Measurements from ENCODE around the gene STXBP3. TPM values are rescaled to one million over a fixed set of nuclear protein-coding genes. Genes with fewer than 3 reads are reported as not detected.

The STXBP3 gene
- total and polyA plus RNA-seq, 9 of the 15 experiments (the other 6 are each of a cell fraction or from before 2014, with no cell fraction given): 32.5 to 52.5 (median 39.2) TPM

DNA sequence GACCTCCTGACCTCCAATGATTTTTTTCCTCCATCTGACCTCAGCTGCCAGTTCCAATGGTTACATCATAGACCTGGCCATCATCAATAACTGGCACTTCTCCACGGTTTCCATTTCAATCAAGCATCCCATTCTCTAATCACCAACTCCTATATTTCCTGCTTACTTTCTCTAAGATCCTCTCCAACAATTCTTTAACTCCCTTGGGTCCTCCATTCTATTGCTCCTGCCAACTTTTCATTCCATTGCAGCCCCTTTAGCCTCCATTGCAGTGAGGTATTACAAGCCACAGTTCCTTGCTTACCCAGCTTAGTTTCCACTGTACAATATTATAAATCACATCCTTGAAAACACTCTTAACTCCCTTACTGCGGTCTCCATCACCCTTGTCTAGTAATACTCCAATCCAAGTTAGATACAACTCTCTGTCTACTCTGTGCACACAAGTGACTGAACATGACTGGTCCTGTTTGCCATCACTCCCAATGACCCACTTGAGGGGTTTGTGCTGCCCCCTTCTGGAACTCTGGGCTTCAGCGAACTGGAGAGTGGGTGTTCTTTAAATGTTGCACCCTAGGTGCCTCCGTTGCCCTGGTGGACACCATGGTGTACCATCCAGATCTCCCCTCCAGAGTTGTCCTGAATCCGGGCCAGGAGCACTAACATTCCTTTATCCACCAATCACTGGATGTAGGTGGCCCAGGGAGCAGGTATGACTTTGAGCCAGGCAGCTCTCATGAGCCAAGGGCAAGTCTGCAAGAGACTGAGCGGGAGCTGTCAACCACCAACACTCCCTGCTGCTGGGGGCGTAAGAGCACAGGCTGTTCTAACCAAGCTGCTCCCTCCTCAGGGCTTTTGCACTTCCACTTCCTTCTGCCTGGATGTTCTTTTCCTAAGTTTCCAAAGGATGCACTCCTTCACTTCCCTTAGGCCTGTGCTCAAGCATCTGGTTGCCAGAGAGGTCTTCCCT, 37.5 kb upstream of the STXBP3 start (continued):
- TF ChIP-seq, protein P1, sequence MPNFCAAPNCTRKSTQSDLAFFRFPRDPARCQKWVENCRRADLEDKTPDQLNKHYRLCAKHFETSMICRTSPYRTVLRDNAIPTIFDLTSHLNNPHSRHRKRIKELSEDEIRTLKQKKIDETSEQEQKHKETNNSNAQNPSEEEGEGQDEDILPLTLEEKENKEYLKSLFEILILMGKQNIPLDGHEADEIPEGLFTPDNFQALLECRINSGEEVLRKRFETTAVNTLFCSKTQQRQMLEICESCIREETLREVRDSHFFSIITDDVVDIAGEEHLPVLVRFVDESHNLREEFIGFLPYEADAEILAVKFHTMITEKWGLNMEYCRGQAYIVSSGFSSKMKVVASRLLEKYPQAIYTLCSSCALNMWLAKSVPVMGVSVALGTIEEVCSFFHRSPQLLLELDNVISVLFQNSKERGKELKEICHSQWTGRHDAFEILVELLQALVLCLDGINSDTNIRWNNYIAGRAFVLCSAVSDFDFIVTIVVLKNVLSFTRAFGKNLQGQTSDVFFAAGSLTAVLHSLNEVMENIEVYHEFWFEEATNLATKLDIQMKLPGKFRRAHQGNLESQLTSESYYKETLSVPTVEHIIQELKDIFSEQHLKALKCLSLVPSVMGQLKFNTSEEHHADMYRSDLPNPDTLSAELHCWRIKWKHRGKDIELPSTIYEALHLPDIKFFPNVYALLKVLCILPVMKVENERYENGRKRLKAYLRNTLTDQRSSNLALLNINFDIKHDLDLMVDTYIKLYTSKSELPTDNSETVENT (CRISPR knock-in tag; IDR thresholded peaks at IDR 0.05): no peak
- TF ChIP-seq NR1H2 (CRISPR knock-in tag; IDR thresholded peaks at IDR 0.05) (no peak), RBM25 (IDR thresholded peaks at IDR 0.05; ENCODE audit: low read depth, low read length, severe bottlenecking) (no peak), CC2D1A (IDR thresholded peaks at IDR 0.05) (0 out of 2 replicates have a peak, but pooled peaks have one; percentile 21), BRD9 (IDR thresholded peaks at IDR 0.05; ENCODE audit: low read depth, partially characterized antibody) (no peak), RAD21 (CRISPR knock-in tag; conservative IDR thresholded peaks at IDR 0.05 in 1 of 2, IDR thresholded peaks at IDR 0.05 in 1 of 2) (peak; percentile 50 to 80), RCOR1 (IDR thresholded peaks at IDR 0.05; ENCODE audit: borderline replicate concordance in 1 of 2, low read depth in 2 of 2, low read length in 2 of 2) (peak in 1 of 2 experiments; percentile 51; a peak in 1 of 4 replicates), HDAC8 (tag; IDR thresholded peaks at IDR 0.05) (no peak), POLR3A (IDR thresholded peaks at IDR 0.05; ENCODE audit: borderline replicate concordance, extremely low read depth, insufficient read depth, insufficient read length) (no peak), CBX3 (IDR thresholded peaks at IDR 0.05; ENCODE audit: borderline replicate concordance in 1 of 2, low read length in 2 of 2) (peak in 1 of 2 experiments; percentile 42; a peak in 1 of 3 replicates), RFX5 (IDR thresholded peaks at IDR 0.05; ENCODE audit: low read depth, low read length) (no peak), EGR1 (conservative IDR thresholded peaks at IDR 0.05) (0 out of 2 replicates have a peak, but pooled peaks have one; percentile 13), CHD2 (IDR thresholded peaks at IDR 0.05; ENCODE audit: low read depth, low read length) (no peak)
- TF ChIP-seq, protein P2, sequence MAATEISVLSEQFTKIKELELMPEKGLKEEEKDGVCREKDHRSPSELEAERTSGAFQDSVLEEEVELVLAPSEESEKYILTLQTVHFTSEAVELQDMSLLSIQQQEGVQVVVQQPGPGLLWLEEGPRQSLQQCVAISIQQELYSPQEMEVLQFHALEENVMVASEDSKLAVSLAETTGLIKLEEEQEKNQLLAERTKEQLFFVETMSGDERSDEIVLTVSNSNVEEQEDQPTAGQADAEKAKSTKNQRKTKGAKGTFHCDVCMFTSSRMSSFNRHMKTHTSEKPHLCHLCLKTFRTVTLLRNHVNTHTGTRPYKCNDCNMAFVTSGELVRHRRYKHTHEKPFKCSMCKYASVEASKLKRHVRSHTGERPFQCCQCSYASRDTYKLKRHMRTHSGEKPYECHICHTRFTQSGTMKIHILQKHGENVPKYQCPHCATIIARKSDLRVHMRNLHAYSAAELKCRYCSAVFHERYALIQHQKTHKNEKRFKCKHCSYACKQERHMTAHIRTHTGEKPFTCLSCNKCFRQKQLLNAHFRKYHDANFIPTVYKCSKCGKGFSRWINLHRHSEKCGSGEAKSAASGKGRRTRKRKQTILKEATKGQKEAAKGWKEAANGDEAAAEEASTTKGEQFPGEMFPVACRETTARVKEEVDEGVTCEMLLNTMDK (IDR thresholded peaks at IDR 0.05; ENCODE audit: borderline replicate concordance, insufficient read depth, low read depth, low read length, poor library complexity, severe bottlenecking): peak; percentile 90
- TF ChIP-seq, protein P3, sequence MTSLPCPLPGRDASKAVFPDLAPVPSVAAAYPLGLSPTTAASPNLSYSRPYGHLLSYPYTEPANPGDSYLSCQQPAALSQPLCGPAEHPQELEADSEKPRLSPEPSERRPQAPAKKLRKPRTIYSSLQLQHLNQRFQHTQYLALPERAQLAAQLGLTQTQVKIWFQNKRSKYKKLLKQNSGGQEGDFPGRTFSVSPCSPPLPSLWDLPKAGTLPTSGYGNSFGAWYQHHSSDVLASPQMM (CRISPR knock-in tag; IDR thresholded peaks at IDR 0.05): no peak
- TF ChIP-seq, protein P4, sequence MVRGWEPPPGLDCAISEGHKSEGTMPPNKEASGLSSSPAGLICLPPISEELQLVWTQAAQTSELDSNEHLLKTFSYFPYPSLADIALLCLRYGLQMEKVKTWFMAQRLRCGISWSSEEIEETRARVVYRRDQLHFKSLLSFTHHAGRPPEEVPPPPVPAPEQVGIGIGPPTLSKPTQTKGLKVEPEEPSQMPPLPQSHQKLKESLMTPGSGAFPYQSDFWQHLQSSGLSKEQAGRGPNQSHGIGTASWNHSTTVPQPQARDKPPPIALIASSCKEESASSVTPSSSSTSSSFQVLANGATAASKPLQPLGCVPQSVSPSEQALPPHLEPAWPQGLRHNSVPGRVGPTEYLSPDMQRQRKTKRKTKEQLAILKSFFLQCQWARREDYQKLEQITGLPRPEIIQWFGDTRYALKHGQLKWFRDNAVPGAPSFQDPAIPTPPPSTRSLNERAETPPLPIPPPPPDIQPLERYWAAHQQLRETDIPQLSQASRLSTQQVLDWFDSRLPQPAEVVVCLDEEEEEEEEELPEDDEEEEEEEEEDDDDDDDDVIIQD (CRISPR knock-in tag; IDR thresholded peaks at IDR 0.05): no peak
